Transverse colon (tissue), 4 donors: ENCODE data around the gene XYLT1. TPM values are rescaled to one million over a fixed set of nuclear protein-coding genes. Genes with fewer than 3 reads are reported as not detected.

Experiments
- DNase-seq: peaks from one replicate; pipeline ENCODE4 v3.0.0-alpha.2; 2019
- H3K27ac ChIP-seq, 4 donors: fragments of 200-600 bp; sonication (generic); 2 replicates each; pipeline ENCODE4 v1.5.1; 2016 to 2018; ENCODE audit warnings: inconsistent platforms in 4 of 4
- H3K27me3 ChIP-seq: fragments of 200-600 bp; sonication (generic); 2 replicates; pipeline ENCODE4 v1.5.1; 2017; ENCODE audit warnings: inconsistent platforms
- H3K36me3 ChIP-seq, 4 donors: fragments of 200-600 bp; sonication (generic); 2 replicates each; pipeline ENCODE4 v1.5.1; 2017 to 2019; ENCODE audit warnings: inconsistent platforms in 4 of 4
- H3K4me1 ChIP-seq, 4 donors: fragments of 200-600 bp; sonication (generic); 2 replicates each; pipeline ENCODE4 v1.5.1; 2017 to 2020; ENCODE audit warnings: inconsistent platforms in 4 of 4
- H3K4me3 ChIP-seq, 4 donors: fragments of 200-600 bp; sonication (generic); 1 replicate in 1 of 4; 2 replicates in 3 of 4; pipeline versions ENCODE4 v1.5.1 to v1.6.1; 2017 to 2019; ENCODE audit warnings: inconsistent platforms in 4 of 4
- H3K9me3 ChIP-seq, 2 donors: fragments of 200-600 bp; sonication (generic); 2 replicates each; pipeline ENCODE4 v1.5.1; 2017 to 2019; ENCODE audit warnings: inconsistent platforms in 2 of 2
- CTCF ChIP-seq, 5 experiments: fragments of 200-600 bp in 3 of 5; fragments of 450-650 bp in 2 of 5; sonication (generic) in 3 of 5; IDR thresholded peaks; 1 replicate in 2 of 5; 2 replicates in 3 of 5; pipeline ENCODE4 v1.5.1; 2016 to 2017; ENCODE audit warnings: antibody characterized with exemption in 5 of 5, inconsistent platforms in 3 of 5, mild to moderate bottlenecking in 2 of 5, moderate library complexity in 1 of 5
- EP300 ChIP-seq: sonication (generic); formaldehyde crosslinking; IDR thresholded peaks from one replicate; pipeline ENCODE4 v1.6.1; 2017; ENCODE audit warnings: antibody characterized with exemption, low read depth
- POLR2A ChIP-seq: fragments of 450-650 bp; IDR thresholded peaks from one replicate; pipeline ENCODE4 v1.6.1; 2016; ENCODE audit warnings: antibody characterized with exemption, mild to moderate bottlenecking, moderate library complexity
- POLR2AphosphoS5 ChIP-seq, 3 donors: sonication (generic); formaldehyde crosslinking; IDR thresholded peaks; one replicate each; pipeline ENCODE4 v1.6.1; 2016; ENCODE audit warnings: antibody characterized with exemption in 3 of 3
- WGBS, 2 donors: methylation state at CpG; one replicate each; pipeline ENCODE4 v1.1.5; 2018; ENCODE audit warnings: low coverage in 1 of 2; 5-methylcytosine and 5-hydroxymethylcytosine counted together
- in situ Hi-C, 4 donors: fragments of 200-750 bp; cut with MboI; loops; one replicate each; pipeline versions ENCODE4 v1.15.0 to v1.15.1; 2017; ENCODE audit warnings: low sequenced_read_pairs in 3 of 4, low pct_ligation_motif_present in 1 of 4, low pct_unique_long_range_greater_than_20kb in 1 of 4
- intact Hi-C: fragments of 100-400 bp; cut with DNase I; formaldehyde crosslinking; loops from one replicate; pipeline ENCODE4 v1.15.1; 2023; ENCODE audit warnings: low total_unique reads
- total RNA-seq, 4 donors: library from RNA; depleted of rRNA; stranded (reverse); fragments of >200 nt; gene quantifications; one replicate each; pipeline ENCODE4 v1.1.0, GENCODE V29; 2016

XYLT1 gene
- total RNA-seq, 4 donors from 2014 or later = 22.3 to 44.6 (median 39.4) TPM

- no peak overlapping the region for H3K4me3 ChIP-seq
- H3K9me3 ChIP-seq = no peaks in the 10 kb centered on the region
- 4 to 11% methylated on average over 2 to 4 of the region's 4 CpGs for WGBS, 2 donors
- in situ Hi-C loops (loop anchor here in 1 of 4 donors (25.0 kb wide), 1 partner anchor 237 kb away; the partner anchor contains the start of gene XYLT1), intact Hi-C loops (loop anchor here (5.0 kb wide), 1 partner anchor 82 kb away; no protein-coding TSS in a partner anchor)
- H3K27ac ChIP-seq = peak overlapping the region; percentile 65 to 85 (median 70)
- no peaks in the 10 kb centered on the region for H3K36me3 ChIP-seq
- peak; percentile 66 for DNase-seq
- no peaks in the 10 kb centered on the region for H3K27me3 ChIP-seq
- TF ChIP-seq POLR2A (no peak), CTCF (IDR thresholded peaks at IDR 0.05) (no peak), EP300 (peak; percentile 55), POLR2AphosphoS5 (IDR thresholded peaks at IDR 0.05) (peak; percentile 57 to 65 (median 59))
- H3K4me1 ChIP-seq = peaks cover 12 to 25% (median 19%) of the 10 kb centered on the region in 4 donors
Observed at GRCh38 chr16:17224879-17225281, 245.9 kb downstream of the XYLT1 start.

GRCh38 chr16:17224350-17224749, 246.4 kb downstream of the XYLT1 start:
- TF ChIP-seq POLR2A = no peak
- TF ChIP-seq CTCF (IDR thresholded peaks at IDR 0.05) = no peak
- DNase-seq = no peak
- in situ Hi-C loops (loop anchor here in 1 of 4 donors (25.0 kb wide), 1 partner anchor 238 kb away; the partner anchor contains the start of gene XYLT1), intact Hi-C loops (loop anchor here (5.0 kb wide), 1 partner anchor 83 kb away; no protein-coding TSS in a partner anchor)
- Histone ChIP-seq H3K27ac (peak overlapping the region; percentile 4 to 85 (median 70)), H3K4me1 (peaks cover 12 to 25% (median 19%) of the 10 kb centered on the region in 4 donors), H3K9me3 (no peaks in the 10 kb centered on the region), H3K4me3 (no peak overlapping the region), H3K36me3 (no peaks in the 10 kb centered on the region), H3K27me3 (no peaks in the 10 kb centered on the region)
- WGBS, 2 donors = 84 to 97% methylated on average over 5 of the region's 5 CpGs

- H3K4me3 ChIP-seq = no peak overlapping the region
- intact Hi-C loops (loop anchor here (5.0 kb wide), 1 partner anchor 84 kb away; no protein-coding TSS in a partner anchor), in situ Hi-C loops (loop anchor here in 1 of 4 donors (25.0 kb wide), 1 partner anchor 239 kb away; the partner anchor contains the start of gene XYLT1)
- H3K27ac ChIP-seq = peak overlapping the region; percentile 26 to 85 (median 60)
- no peaks in the 10 kb centered on the region for H3K27me3 ChIP-seq
- peaks cover 12 to 25% (median 19%) of the 10 kb centered on the region in 4 donors for H3K4me1 ChIP-seq
- H3K36me3 ChIP-seq = no peaks in the 10 kb centered on the region
- H3K9me3 ChIP-seq = no peaks in the 10 kb centered on the region
- 81 to 90% methylated on average over 2 to 3 of the region's 3 CpGs for WGBS, 2 donors
- DNase-seq = no peak
- TF ChIP-seq POLR2AphosphoS5 (IDR thresholded peaks at IDR 0.05) = no peak
Observed at GRCh38 chr16:17223576-17223975, 247.2 kb downstream of the XYLT1 start.

- peak overlapping the region; percentile 26 to 85 (median 60) for H3K27ac ChIP-seq
Observed at GRCh38 chr16:17222871-17223401, 247.8 kb downstream of the XYLT1 start.

More at GRCh38 chr16:17222871-17223401, 247.8 kb downstream of the XYLT1 start:
- H3K27me3 ChIP-seq = no peaks in the 10 kb centered on the region
- no peaks in the 10 kb centered on the region for H3K36me3 ChIP-seq
- no peak overlapping the region for H3K4me3 ChIP-seq
- in situ Hi-C loops (loop anchor here in 1 of 4 donors (25.0 kb wide), 1 partner anchor 239 kb away; the partner anchor contains the start of gene XYLT1), intact Hi-C loops (loop anchor here (5.0 kb wide), 1 partner anchor 84 kb away; no protein-coding TSS in a partner anchor)
- no peaks in the 10 kb centered on the region for H3K9me3 ChIP-seq
- DNase-seq = peak; percentile 17
- peaks cover 12 to 25% (median 19%) of the 10 kb centered on the region in 4 donors for H3K4me1 ChIP-seq
- 83 to 92% methylated on average over 4 to 12 of the region's 12 CpGs for WGBS, 2 donors
- no peak for TF ChIP-seq POLR2A
- no peak for TF ChIP-seq EP300
- TF ChIP-seq POLR2AphosphoS5 (IDR thresholded peaks at IDR 0.05) = peak in 1 of 3 donors; percentile 30
- TF ChIP-seq CTCF (IDR thresholded peaks at IDR 0.05) = no peak
